Immature natural killer cell (primary cell): ENCODE results near the gene ANKRD9. TPM values are rescaled to one million over a fixed set of nuclear protein-coding genes. Genes with fewer than 3 reads are reported as not detected.
A peak's percentile ranks its signal among the peaks of the same experiment; 100 is the strongest.
"Not testable (repeated sequence)": the region's sequence is repeated elsewhere in the genome, so short reads cannot be mapped to it uniquely, and the experiment has no call there.

Experiments
- DNase-seq, 3 donors: peaks; one replicate each; pipeline ENCODE4 v3.0.0; 2022; ENCODE audit warnings: mixed read lengths in 1 of 3
- H3K27ac Mint-ChIP-seq, 6 donors: one replicate each; pipeline ENCODE4 v1.8.0; 2020; ENCODE audit warnings: mixed read lengths in 6 of 6, mild to moderate bottlenecking in 5 of 6, inconsistent platforms in 4 of 6, moderate library complexity in 3 of 6
- H3K27me3 Mint-ChIP-seq, 3 donors: one replicate each; pipeline ENCODE4 v1.8.0; 2020 to 2021; ENCODE audit warnings: low read depth in 3 of 3, mild to moderate bottlenecking in 3 of 3, mixed read lengths in 3 of 3, moderate library complexity in 3 of 3, inconsistent platforms in 1 of 3
- H3K36me3 Mint-ChIP-seq, 3 donors: one replicate each; pipeline ENCODE4 v1.8.0; 2020; ENCODE audit warnings: mixed read lengths in 3 of 3, inconsistent platforms in 2 of 3, mild to moderate bottlenecking in 2 of 3
- H3K4me1 Mint-ChIP-seq, 2 donors: one replicate each; pipeline ENCODE4 v1.8.0; 2020; ENCODE audit warnings: inconsistent platforms in 2 of 2, mild to moderate bottlenecking in 2 of 2, mixed read lengths in 2 of 2, moderate library complexity in 1 of 2
- H3K4me3 Mint-ChIP-seq, 5 donors: one replicate each; pipeline ENCODE4 v1.8.0; 2020; ENCODE audit warnings: mild to moderate bottlenecking in 5 of 5, mixed read lengths in 5 of 5, inconsistent platforms in 3 of 5, moderate library complexity in 3 of 5
- H3K9me3 Mint-ChIP-seq, 6 donors: one replicate each; pipeline ENCODE4 v1.8.0; 2020; ENCODE audit warnings: mild to moderate bottlenecking in 6 of 6, mixed read lengths in 6 of 6, inconsistent platforms in 4 of 6, moderate library complexity in 3 of 6
- polyA plus RNA-seq, 3 donors: library from polyadenylated mRNA; unstranded; fragments of 300-500 nt; fragmentation: Illumina TruSeq; gene quantifications; one replicate each; pipeline ENCODE4 v1.2.3, GENCODE V29; 2021

The ANKRD9 gene
- 1 to 10 TPM in 1 of 3 donors, under 1 TPM in 2; 0.22 to 2.1 (median 0.44) TPM for polyA plus RNA-seq

GRCh38 chr14:102509746-102510615 is at the start of gene ANKRD9:
Gene ANKRD9 (minus strand): TSS chr14:102509776. CDS start chr14:102507889, 1,887 bp downstream.
- H3K27me3 Mint-ChIP-seq: peaks cover 3 to 15% (median 3%) of the 10 kb centered on the region in 3 donors
- peaks cover 8 to 12% of the 10 kb centered on the region in 2 donors for H3K4me1 Mint-ChIP-seq
- H3K9me3 Mint-ChIP-seq: no peaks in the 10 kb centered on the region
- no peaks in the 10 kb centered on the region for H3K36me3 Mint-ChIP-seq
- H3K4me3 Mint-ChIP-seq: peak within 1 kb of the TSS; percentile 85 to 92 (median 88)
- peak; percentile 83 to 84 (median 84) for DNase-seq
- H3K27ac Mint-ChIP-seq: peak within 1 kb of the TSS in 5 of 6 donors; percentile 76 to 91 (median 79)

GRCh38 chr14:102558556-102558955 is 49.0 kb upstream of the ANKRD9 start:
- Mint-ChIP-seq H3K4me3 (no peak overlapping the region), H3K4me1 (peaks cover 0 to 2% of the 10 kb centered on the region in 2 donors), H3K36me3 (no peaks in the 10 kb centered on the region), H3K9me3 (no peaks in the 10 kb centered on the region), H3K27ac (no peak overlapping the region), H3K27me3 (no peaks in the 10 kb centered on the region)
- no peak for DNase-seq

GRCh38 chr14:102557434-102558226 is 48.1 kb upstream of the ANKRD9 start:
- H3K27ac Mint-ChIP-seq: no peak overlapping the region
- no peaks in the 10 kb centered on the region for H3K9me3 Mint-ChIP-seq
- H3K4me1 Mint-ChIP-seq: peaks cover 0 to 2% of the 10 kb centered on the region in 2 donors
- no peaks in the 10 kb centered on the region for H3K36me3 Mint-ChIP-seq
- no peak for DNase-seq
- H3K27me3 Mint-ChIP-seq: no peaks in the 10 kb centered on the region
- peak overlapping the region in 1 of 5 donors; percentile 3 for H3K4me3 Mint-ChIP-seq

GRCh38 chr14:102556098-102556677 is 46.6 kb upstream of the ANKRD9 start:
- no peak for DNase-seq
- Mint-ChIP-seq H3K36me3 (no peaks in the 10 kb centered on the region), H3K9me3 (no peaks in the 10 kb centered on the region), H3K27ac (peak overlapping the region in 1 of 6 donors; percentile 72), H3K4me1 (peaks cover 0 to 2% of the 10 kb centered on the region in 2 donors), H3K4me3 (peak overlapping the region in 4 of 5 donors; percentile 32 to 82 (median 72)), H3K27me3 (no peaks in the 10 kb centered on the region)

GRCh38 chr14:102554821-102555819 is 45.5 kb upstream of the ANKRD9 start:
- DNase-seq: peak; percentile 69 to 72 (median 72)
- no peaks in the 10 kb centered on the region for H3K36me3 Mint-ChIP-seq
- H3K27ac Mint-ChIP-seq: peak overlapping the region in 4 of 6 donors; percentile 28 to 72 (median 60)

GRCh38 chr14:102551995-102552705 is 42.6 kb upstream of the ANKRD9 start:
- Mint-ChIP-seq H3K27ac (no peak overlapping the region), H3K4me1 (peaks cover 0 to 2% of the 10 kb centered on the region in 2 donors), H3K36me3 (no peaks in the 10 kb centered on the region), H3K4me3 (no peak overlapping the region), H3K27me3 (peaks cover 4 to 9% (median 5%) of the 10 kb centered on the region in 3 donors), H3K9me3 (no peaks in the 10 kb centered on the region)
- no peak for DNase-seq

More at GRCh38 chr14:102554821-102555819, 45.5 kb upstream of the ANKRD9 start:
- no peaks in the 10 kb centered on the region for H3K9me3 Mint-ChIP-seq
- peaks cover 0 to 2% (median 0%) of the 10 kb centered on the region in 3 donors for H3K27me3 Mint-ChIP-seq
- H3K4me1 Mint-ChIP-seq: peaks cover 0 to 2% of the 10 kb centered on the region in 2 donors
- peak overlapping the region; percentile 76 to 83 (median 80) for H3K4me3 Mint-ChIP-seq

GRCh38 chr14:102550927-102551401 is 41.4 kb upstream of the ANKRD9 start:
- peaks cover 4 to 11% (median 6%) of the 10 kb centered on the region in 3 donors for H3K27me3 Mint-ChIP-seq
- DNase-seq, H3K27ac Mint-ChIP-seq, H3K9me3 Mint-ChIP-seq, H3K4me3 Mint-ChIP-seq, H3K36me3 Mint-ChIP-seq, H3K4me1 Mint-ChIP-seq: not testable (repeated sequence)

- no peaks in the 10 kb centered on the region for H3K36me3 Mint-ChIP-seq
- no peak overlapping the region for H3K4me3 Mint-ChIP-seq
- no peaks in the 10 kb centered on the region for H3K9me3 Mint-ChIP-seq
Observed at GRCh38 chr14:102548616-102549240, 39.2 kb upstream of the ANKRD9 start.

GRCh38 chr14:102545461-102546265 is 36.1 kb upstream of the ANKRD9 start:
- H3K36me3 Mint-ChIP-seq: no peaks in the 10 kb centered on the region
- peak overlapping the region in 3 of 5 donors; percentile 4 to 65 (median 27) for H3K4me3 Mint-ChIP-seq
- no peak for DNase-seq
- H3K27me3 Mint-ChIP-seq: peaks cover 4 to 16% (median 14%) of the 10 kb centered on the region in 3 donors
- H3K27ac Mint-ChIP-seq: no peak overlapping the region
- H3K9me3 Mint-ChIP-seq: no peaks in the 10 kb centered on the region
- peaks cover 0 to 3% of the 10 kb centered on the region in 2 donors for H3K4me1 Mint-ChIP-seq

More at GRCh38 chr14:102548616-102549240, 39.2 kb upstream of the ANKRD9 start:
- H3K27ac Mint-ChIP-seq: no peak overlapping the region
- H3K4me1 Mint-ChIP-seq: peaks cover 0 to 3% of the 10 kb centered on the region in 2 donors
- peaks cover 4 to 14% (median 13%) of the 10 kb centered on the region in 3 donors for H3K27me3 Mint-ChIP-seq
- DNase-seq: no peak

GRCh38 chr14:102544747-102545460 is 35.3 kb upstream of the ANKRD9 start:
- Mint-ChIP-seq H3K9me3 (no peaks in the 10 kb centered on the region), H3K27ac (no peak overlapping the region), H3K4me1 (peaks cover 0 to 3% of the 10 kb centered on the region in 2 donors), H3K4me3 (peak overlapping the region in 2 of 5 donors; percentile 62 to 65), H3K36me3 (no peaks in the 10 kb centered on the region), H3K27me3 (peaks cover 4 to 16% (median 11%) of the 10 kb centered on the region in 3 donors)
- peak in 2 of 3 donors; percentile 11 to 34 for DNase-seq
